ENCODE results near the gene MAPK10.

MAPK10 gene

GRCh38 chr4:86129546-86129945 lies 230.3 kb downstream of the MAPK10 start:
- no peak for TF ChIP-seq SPI1 (IDR thresholded peaks at IDR 0.05; ENCODE audit: low read depth, low read length)
- TF ChIP-seq POLR2A (IDR thresholded peaks at IDR 0.05; ENCODE audit: low read depth, low read length): no peak
- no peak for TF ChIP-seq TAF1 (IDR thresholded peaks at IDR 0.05; ENCODE audit: low read depth, low read length)
- no peak for TF ChIP-seq POU2F2 (IDR thresholded peaks at IDR 0.05; ENCODE audit: low read depth, low read length)
- no peak for TF ChIP-seq POLR2AphosphoS5 (IDR thresholded peaks at IDR 0.05; ENCODE audit: low read depth, low read length)
- TF ChIP-seq PAX5 (IDR thresholded peaks at IDR 0.05; ENCODE audit: insufficient read depth, low read length, severe bottlenecking): no peak
- FAIRE-seq (no peak), DNase-seq (ENCODE audit: insufficient read length, low spot score) (no peak)

GRCh38 chr4:86122404-86122803 lies 237.4 kb downstream of the MAPK10 start:
- no peak for TF ChIP-seq TAF1 (IDR thresholded peaks at IDR 0.05; ENCODE audit: low read depth, low read length)
- TF ChIP-seq POLR2A (IDR thresholded peaks at IDR 0.05; ENCODE audit: low read depth, low read length): no peak
- TF ChIP-seq POLR2AphosphoS5 (IDR thresholded peaks at IDR 0.05; ENCODE audit: low read depth, low read length): no peak
- TF ChIP-seq POU2F2 (IDR thresholded peaks at IDR 0.05; ENCODE audit: low read depth, low read length): no peak
- no peak for TF ChIP-seq PAX5 (IDR thresholded peaks at IDR 0.05; ENCODE audit: insufficient read depth, low read length, severe bottlenecking)
- no peak for TF ChIP-seq SPI1 (IDR thresholded peaks at IDR 0.05; ENCODE audit: low read depth, low read length)
- no peak for FAIRE-seq
- no peak for DNase-seq (ENCODE audit: insufficient read length, low spot score)

- DNase-seq (ENCODE audit: insufficient read length, low spot score) (no peak), FAIRE-seq (no peak)
- TF ChIP-seq PAX5 (IDR thresholded peaks at IDR 0.05; ENCODE audit: insufficient read depth, low read length, severe bottlenecking) (no peak), TAF1 (IDR thresholded peaks at IDR 0.05; ENCODE audit: low read depth, low read length) (no peak), SPI1 (IDR thresholded peaks at IDR 0.05; ENCODE audit: low read depth, low read length) (no peak), POLR2AphosphoS5 (IDR thresholded peaks at IDR 0.05; ENCODE audit: low read depth, low read length) (no peak), POLR2A (IDR thresholded peaks at IDR 0.05; ENCODE audit: low read depth, low read length) (no peak), POU2F2 (IDR thresholded peaks at IDR 0.05; ENCODE audit: low read depth, low read length) (no peak)
Observed at GRCh38 chr4:86118711-86119110, 241.1 kb downstream of the MAPK10 start.

- TF ChIP-seq POLR2AphosphoS5 (IDR thresholded peaks at IDR 0.05; ENCODE audit: low read depth, low read length) (no peak), POU2F2 (IDR thresholded peaks at IDR 0.05; ENCODE audit: low read depth, low read length) (no peak), TAF1 (IDR thresholded peaks at IDR 0.05; ENCODE audit: low read depth, low read length) (no peak), PAX5 (IDR thresholded peaks at IDR 0.05; ENCODE audit: insufficient read depth, low read length, severe bottlenecking) (no peak), POLR2A (IDR thresholded peaks at IDR 0.05; ENCODE audit: low read depth, low read length) (no peak), SPI1 (IDR thresholded peaks at IDR 0.05; ENCODE audit: low read depth, low read length) (no peak)
- DNase-seq (ENCODE audit: insufficient read length, low spot score): no peak
Observed at GRCh38 chr4:86117705-86118302, 242.0 kb downstream of the MAPK10 start.

GRCh38 chr4:86114563-86114962 lies 245.3 kb downstream of the MAPK10 start:
- FAIRE-seq (no peak), DNase-seq (ENCODE audit: insufficient read length, low spot score) (no peak)
- TF ChIP-seq POLR2A (IDR thresholded peaks at IDR 0.05; ENCODE audit: low read depth, low read length) (no peak), POLR2AphosphoS5 (IDR thresholded peaks at IDR 0.05; ENCODE audit: low read depth, low read length) (no peak), SPI1 (IDR thresholded peaks at IDR 0.05; ENCODE audit: low read depth, low read length) (no peak), PAX5 (IDR thresholded peaks at IDR 0.05; ENCODE audit: insufficient read depth, low read length, severe bottlenecking) (no peak), POU2F2 (IDR thresholded peaks at IDR 0.05; ENCODE audit: low read depth, low read length) (no peak), TAF1 (IDR thresholded peaks at IDR 0.05; ENCODE audit: low read depth, low read length) (no peak)

More at GRCh38 chr4:86117705-86118302, 242.0 kb downstream of the MAPK10 start:
- FAIRE-seq: no peak

- DNase-seq (ENCODE audit: insufficient read length, low spot score) (no peak), FAIRE-seq (no peak)
- TF ChIP-seq POLR2AphosphoS5 (IDR thresholded peaks at IDR 0.05; ENCODE audit: low read depth, low read length) (no peak), PAX5 (IDR thresholded peaks at IDR 0.05; ENCODE audit: insufficient read depth, low read length, severe bottlenecking) (no peak), POU2F2 (IDR thresholded peaks at IDR 0.05; ENCODE audit: low read depth, low read length) (no peak), POLR2A (IDR thresholded peaks at IDR 0.05; ENCODE audit: low read depth, low read length) (no peak), TAF1 (IDR thresholded peaks at IDR 0.05; ENCODE audit: low read depth, low read length) (no peak), SPI1 (IDR thresholded peaks at IDR 0.05; ENCODE audit: low read depth, low read length) (no peak)
Observed at GRCh38 chr4:86108834-86109233, 251.0 kb downstream of the MAPK10 start.

- no peak for TF ChIP-seq TAF1 (IDR thresholded peaks at IDR 0.05; ENCODE audit: low read depth, low read length)
- no peak for TF ChIP-seq POLR2A (IDR thresholded peaks at IDR 0.05; ENCODE audit: low read depth, low read length)
- no peak for TF ChIP-seq SPI1 (IDR thresholded peaks at IDR 0.05; ENCODE audit: low read depth, low read length)
- no peak for TF ChIP-seq PAX5 (IDR thresholded peaks at IDR 0.05; ENCODE audit: insufficient read depth, low read length, severe bottlenecking)
- no peak for TF ChIP-seq POU2F2 (IDR thresholded peaks at IDR 0.05; ENCODE audit: low read depth, low read length)
- TF ChIP-seq POLR2AphosphoS5 (IDR thresholded peaks at IDR 0.05; ENCODE audit: low read depth, low read length): no peak
- FAIRE-seq (no peak), DNase-seq (ENCODE audit: insufficient read length, low spot score) (no peak)
Observed at GRCh38 chr4:86108137-86108536, 251.7 kb downstream of the MAPK10 start.

- no peak for FAIRE-seq
- TF ChIP-seq POU2F2 (IDR thresholded peaks at IDR 0.05; ENCODE audit: low read depth, low read length): no peak
- no peak for TF ChIP-seq POLR2A (IDR thresholded peaks at IDR 0.05; ENCODE audit: low read depth, low read length)
- TF ChIP-seq TAF1 (IDR thresholded peaks at IDR 0.05; ENCODE audit: low read depth, low read length): no peak
- TF ChIP-seq POLR2AphosphoS5 (IDR thresholded peaks at IDR 0.05; ENCODE audit: low read depth, low read length): no peak
- TF ChIP-seq PAX5 (IDR thresholded peaks at IDR 0.05; ENCODE audit: insufficient read depth, low read length, severe bottlenecking): no peak
- no peak for TF ChIP-seq SPI1 (IDR thresholded peaks at IDR 0.05; ENCODE audit: low read depth, low read length)
- DNase-seq (ENCODE audit: insufficient read length, low spot score): no peak
Observed at GRCh38 chr4:86107112-86107511, 252.7 kb downstream of the MAPK10 start.

- FAIRE-seq (no peak), DNase-seq (ENCODE audit: insufficient read length, low spot score) (no peak)
- TF ChIP-seq TAF1 (IDR thresholded peaks at IDR 0.05; ENCODE audit: low read depth, low read length): no peak
- TF ChIP-seq POLR2A (IDR thresholded peaks at IDR 0.05; ENCODE audit: low read depth, low read length): no peak
- no peak for TF ChIP-seq POU2F2 (IDR thresholded peaks at IDR 0.05; ENCODE audit: low read depth, low read length)
- TF ChIP-seq PAX5 (IDR thresholded peaks at IDR 0.05; ENCODE audit: insufficient read depth, low read length, severe bottlenecking): no peak
- no peak for TF ChIP-seq POLR2AphosphoS5 (IDR thresholded peaks at IDR 0.05; ENCODE audit: low read depth, low read length)
- no peak for TF ChIP-seq SPI1 (IDR thresholded peaks at IDR 0.05; ENCODE audit: low read depth, low read length)
Observed at GRCh38 chr4:86106475-86106874, 253.4 kb downstream of the MAPK10 start.
